Measurements from ENCODE around the gene TWF2. TPM values are rescaled to one million over a fixed set of nuclear protein-coding genes. Genes with fewer than 3 reads are reported as not detected.

Gene TWF2
- total and polyA plus RNA-seq, 10 of the 15 experiments (the other 5 are each of a cell fraction or from before 2014, with no cell fraction given) = 0.16 to 106 (median 68.5) TPM

DNA sequence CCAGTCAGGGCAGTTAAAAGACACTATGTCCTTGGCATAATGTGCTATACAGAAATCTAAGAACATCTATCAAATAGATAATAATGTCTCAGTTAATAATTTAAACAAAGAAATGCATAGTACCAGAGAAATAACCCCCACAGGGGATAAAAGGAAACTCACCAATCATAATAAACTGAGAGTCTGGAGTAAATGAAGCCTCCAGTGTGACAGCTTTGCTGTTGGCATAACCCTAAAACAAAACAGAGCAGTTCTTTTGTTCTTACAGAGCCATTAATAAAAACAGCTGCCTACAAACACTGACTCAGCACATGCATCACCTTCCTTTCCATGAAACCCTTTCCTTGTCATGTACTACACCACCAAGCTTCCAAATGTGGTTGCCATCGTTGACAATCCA lies 20.1 kb upstream of the TWF2 start:
- POLR2A ChIA-PET = interaction anchor here (2.4 kb wide), 1 partner anchor 12 kb away, joined by 11 read pairs; no protein-coding TSS in a partner anchor
- H3K36me3 ChIP-seq (ENCODE audit: control insufficient read depth in 2 of 2, insufficient read depth in 2 of 2, low read length in 1 of 2) = peaks cover 27 to 51% of the 10 kb centered on the region in 2 experiments
- ATAC-seq = no peak

More for the DNA sequence above, 20.1 kb upstream of the TWF2 start:
- ChIA-PET RAD21 (ENCODE audit: unreplicated experiment) (no interaction called here), CTCF (interaction anchor here (1.0 to 3.3 kb wide), 3 partner anchors 12 to 39 kb away, joined by 5 to 17 read pairs (median 6); no protein-coding TSS in a partner anchor), SMC1A (ENCODE audit: uncharacterized antibody, unreplicated experiment) (interaction anchor here (1.3 to 1.9 kb wide), 4 partner anchors 8 to 25 kb away, joined by 3 to 11 read pairs (median 5); no protein-coding TSS in a partner anchor)
- Histone ChIP-seq H3K9me3 (replicated peaks; ENCODE audit: control insufficient read depth, insufficient read depth, low read length) (no peaks in the 10 kb centered on the region), H3K27me3 (replicated peaks in 1 of 2; ENCODE audit: control insufficient read depth in 2 of 2, insufficient read depth in 2 of 2, low read length in 1 of 2) (no peaks in the 10 kb centered on the region), H3K4me2 (ENCODE audit: control insufficient read depth, insufficient read depth) (no peak overlapping the region), H2AFZ (ENCODE audit: control insufficient read depth, low read depth, low read length) (no peak overlapping the region), H3K79me2 (ENCODE audit: control insufficient read depth, insufficient read depth, low read length) (peaks cover 2% of the 10 kb centered on the region; the same call in 1 of the 2 replicates), H3K9ac (ENCODE audit: control insufficient read depth, insufficient read depth, low read length) (no peak overlapping the region), H3K4me3 (no peak overlapping the region), H3K4me1 (ENCODE audit: control insufficient read depth, insufficient read depth, low read length) (peaks cover 10% of the 10 kb centered on the region), H3K27ac (ENCODE audit: control insufficient read depth, insufficient read depth) (no peak overlapping the region), H4K20me1 (ENCODE audit: control insufficient read depth, insufficient read depth) (no peaks in the 10 kb centered on the region)
- FAIRE-seq (no peak), DNase-seq (ENCODE audit: low read depth, low spot score) (no peak)
- TF ChIP-seq RB1 (IDR thresholded peaks at IDR 0.05; ENCODE audit: borderline replicate concordance) = no peak
- no peak for TF ChIP-seq DPF2 (IDR thresholded peaks at IDR 0.05)
- no peak for TF ChIP-seq RELA (IDR thresholded peaks at IDR 0.05; ENCODE audit: borderline replicate concordance, partially characterized antibody)
- TF ChIP-seq, protein P1, sequence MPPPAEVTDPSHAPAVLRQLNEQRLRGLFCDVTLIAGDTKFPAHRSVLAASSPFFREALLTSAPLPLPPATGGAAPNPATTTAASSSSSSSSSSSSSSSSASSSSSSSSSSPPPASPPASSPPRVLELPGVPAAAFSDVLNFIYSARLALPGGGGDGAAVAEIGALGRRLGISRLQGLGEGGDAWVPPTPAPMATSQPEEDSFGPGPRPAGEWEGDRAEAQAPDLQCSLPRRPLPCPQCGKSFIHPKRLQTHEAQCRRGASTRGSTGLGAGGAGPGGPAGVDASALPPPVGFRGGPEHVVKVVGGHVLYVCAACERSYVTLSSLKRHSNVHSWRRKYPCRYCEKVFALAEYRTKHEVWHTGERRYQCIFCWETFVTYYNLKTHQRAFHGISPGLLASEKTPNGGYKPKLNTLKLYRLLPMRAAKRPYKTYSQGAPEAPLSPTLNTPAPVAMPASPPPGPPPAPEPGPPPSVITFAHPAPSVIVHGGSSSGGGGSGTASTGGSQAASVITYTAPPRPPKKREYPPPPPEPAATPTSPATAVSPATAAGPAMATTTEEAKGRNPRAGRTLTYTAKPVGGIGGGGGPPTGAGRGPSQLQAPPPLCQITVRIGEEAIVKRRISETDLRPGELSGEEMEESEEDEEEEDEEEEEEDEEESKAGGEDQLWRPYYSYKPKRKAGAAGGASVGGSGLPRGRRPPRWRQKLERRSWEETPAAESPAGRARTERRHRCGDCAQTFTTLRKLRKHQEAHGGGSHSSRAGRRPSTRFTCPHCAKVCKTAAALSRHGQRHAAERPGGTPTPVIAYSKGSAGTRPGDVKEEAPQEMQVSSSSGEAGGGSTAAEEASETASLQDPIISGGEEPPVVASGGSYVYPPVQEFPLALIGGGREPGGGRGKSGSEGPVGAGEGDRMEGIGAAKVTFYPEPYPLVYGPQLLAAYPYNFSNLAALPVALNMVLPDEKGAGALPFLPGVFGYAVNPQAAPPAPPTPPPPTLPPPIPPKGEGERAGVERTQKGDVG (CRISPR knock-in tag; IDR thresholded peaks at IDR 0.05) = no peak
- TF ChIP-seq STAT3 (IDR thresholded peaks at IDR 0.05; ENCODE audit: low read depth, low read length) = no peak
- TF ChIP-seq PML (IDR thresholded peaks at IDR 0.05; ENCODE audit: low read length) = no peak
- TF ChIP-seq REST (IDR thresholded peaks at IDR 0.05; ENCODE audit: low read depth, low read length) = no peak
- TF ChIP-seq ZNF622 (IDR thresholded peaks at IDR 0.05) = no peak
- TF ChIP-seq RELB (IDR thresholded peaks at IDR 0.05; ENCODE audit: low read depth) = no peak
- no peak for TF ChIP-seq IRF4 (IDR thresholded peaks at IDR 0.05; ENCODE audit: low read depth, low read length)
- no TSS peak for BruUV-seq (replicated peaks)
- intact Hi-C loops (cut with micrococcal nuclease; ENCODE audit: unreplicated experiment) (no loop called here), in situ Hi-C loops (cut with MboI) (no loop called here)
- 48% methylated on average over 1 of the region's 1 CpG for WGBS (ENCODE audit: insufficient coverage, insufficient replicate concordance, low lambda C conversion rate, missing lambda C conversion rate)

Data from GM12878 (cell line).